ENCODE results near the gene LSM12.
A peak's percentile ranks its signal among the peaks of the same experiment; 100 is the strongest.
"Not testable (repeated sequence)": the region's sequence is repeated elsewhere in the genome, so short reads cannot be mapped to it uniquely, and the experiment has no call there.

Gene LSM12
- 8.2 to 8.5 reads per million in 2 donors for total RNA-seq

- DNase-seq: peak; percentile 85
Measured at GRCh38 chr17:44066204-44066930, at the start of gene LSM12. TSS of gene LSM12 (minus strand) at chr17:44066671. CDS start at chr17:44066587, 84 bp downstream.

GRCh38 chr17:44115585-44116415 lies 49.3 kb upstream of the LSM12 start:
- DNase-seq: no peak

- no peak for DNase-seq
Measured at GRCh38 chr17:44113868-44114840, 47.7 kb upstream of the LSM12 start.

- no peak for DNase-seq
Measured at GRCh38 chr17:44113382-44113781, 46.9 kb upstream of the LSM12 start.

GRCh38 chr17:44112284-44113280 lies 46.1 kb upstream of the LSM12 start:
- DNase-seq: no peak

- DNase-seq: no peak
Measured at GRCh38 chr17:44111777-44112176, 45.3 kb upstream of the LSM12 start.

GRCh38 chr17:44110823-44111633 lies 44.6 kb upstream of the LSM12 start:
- DNase-seq: no peak

GRCh38 chr17:44110011-44110686 lies 43.7 kb upstream of the LSM12 start:
- no peak for DNase-seq

GRCh38 chr17:44109312-44109630 lies 42.8 kb upstream of the LSM12 start:
- no peak for DNase-seq

GRCh38 chr17:44108440-44109311 lies 42.2 kb upstream of the LSM12 start:
- no peak for DNase-seq

- DNase-seq: no peak
Measured at GRCh38 chr17:44106801-44107200, 40.3 kb upstream of the LSM12 start.

GRCh38 chr17:44105941-44106340 lies 39.5 kb upstream of the LSM12 start:
- DNase-seq: no peak

- no peak for DNase-seq
Measured at GRCh38 chr17:44105483-44105882, 39.0 kb upstream of the LSM12 start.

- no peak for DNase-seq
Measured at GRCh38 chr17:44102849-44103622, 36.6 kb upstream of the LSM12 start.

- DNase-seq: not testable (repeated sequence)
Measured at GRCh38 chr17:44101858-44102257, 35.4 kb upstream of the LSM12 start.

- DNase-seq: no peak
Measured at GRCh38 chr17:44097110-44097958, 30.9 kb upstream of the LSM12 start.
